ENCODE results near the gene GGA3. TPM values are rescaled to one million over a fixed set of nuclear protein-coding genes. Genes with fewer than 3 reads are reported as not detected.

The GGA3 gene
- polyA plus RNA-seq = 41.3 TPM
- long read RNA-seq, donor 1, full-length matches to known transcripts = 3 of 3 reads
- long read RNA-seq, donor 1, partial matches to known transcripts = 0 of 3 reads
- long read RNA-seq, donor 1, other reads (novel, unspliced or antisense) = 0 of 3 reads
- long read RNA-seq, donor 2, partial matches to known transcripts = 0 of 1 reads
- long read RNA-seq, donor 2, other reads (novel, unspliced or antisense) = 0 of 1 reads
- long read RNA-seq, donor 3 = 0 reads
- long read RNA-seq, donor 4 = 0 reads
- long read RNA-seq, donor 5, full-length matches to known transcripts = 2 of 2 reads
- long read RNA-seq, donor 5, partial matches to known transcripts = 0 of 2 reads
- long read RNA-seq, donor 5, other reads (novel, unspliced or antisense) = 0 of 2 reads
- long read RNA-seq, donor 6, full-length matches to known transcripts = 4 of 4 reads
- long read RNA-seq, donor 6, partial matches to known transcripts = 0 of 4 reads
- long read RNA-seq, donor 6, other reads (novel, unspliced or antisense) = 0 of 4 reads
- long read RNA-seq, donor 7, partial matches to known transcripts = 0 of 1 reads
- long read RNA-seq, donor 7, other reads (novel, unspliced or antisense) = 0 of 1 reads
- long read RNA-seq, donor 8 = 0 reads
- long read RNA-seq, donor 9, partial matches to known transcripts = 68 of 144 reads
- long read RNA-seq, donor 9, other reads (novel, unspliced or antisense) = 75 of 144 reads
- long read RNA-seq, donor 10, full-length matches to known transcripts = 3 of 80 reads
- long read RNA-seq, donor 10, partial matches to known transcripts = 9 of 80 reads
- long read RNA-seq, donor 10, other reads (novel, unspliced or antisense) = 68 of 80 reads
- long read RNA-seq, donor 11, full-length matches to known transcripts = 3 of 3 reads
- long read RNA-seq, donor 11, partial matches to known transcripts = 0 of 3 reads
- long read RNA-seq, donor 11, other reads (novel, unspliced or antisense) = 0 of 3 reads

DNA sequence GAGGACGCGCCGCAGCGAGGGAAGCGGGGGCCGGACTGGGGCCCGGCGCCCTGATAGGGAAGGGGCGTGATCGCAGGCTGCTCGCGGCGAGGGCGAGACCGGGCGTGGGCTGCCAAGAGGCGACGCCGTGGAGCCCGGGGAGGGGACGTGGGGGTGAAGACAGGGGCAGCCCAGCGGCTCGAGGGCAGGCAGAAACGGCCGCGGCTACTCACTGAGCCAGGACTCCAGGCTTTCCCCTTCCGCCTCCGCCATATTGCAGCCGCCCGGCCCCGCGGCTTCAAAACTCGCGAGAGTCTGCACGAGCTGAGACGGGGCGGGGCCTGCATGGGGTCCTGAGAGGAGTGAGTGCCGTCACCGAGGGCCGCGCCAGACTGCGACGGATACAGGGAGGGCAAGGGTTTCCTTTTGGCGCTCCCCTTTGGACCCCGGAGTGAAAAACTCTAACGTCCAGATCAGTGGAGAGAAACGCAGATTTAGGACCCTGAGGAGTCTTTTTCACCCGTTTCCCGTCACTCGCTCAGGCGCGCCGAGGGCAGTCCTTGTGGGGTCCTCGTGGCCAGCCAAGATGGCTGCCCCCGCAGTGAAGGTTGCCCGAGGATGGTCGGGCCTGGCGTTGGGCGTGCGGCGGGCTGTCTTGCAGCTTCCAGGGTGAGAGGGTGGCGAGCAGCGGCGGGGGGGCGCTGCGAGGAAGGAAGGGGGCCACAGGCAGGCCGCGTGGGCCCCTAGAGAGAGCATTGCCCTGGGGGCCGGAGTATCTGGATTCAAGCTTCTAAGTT lies at the start of gene GGA3, which contains the start of gene MRPS7:
GGA3 (minus strand) TSS at position 271 of the 776 bp plus-strand sequence; CDS start at position 252, 19 bp downstream.
MRPS7 (plus strand) TSS at position 544 of the 776 bp plus-strand sequence; CDS start at position 566, 22 bp downstream.
- Histone ChIP-seq H3K27me3 (ENCODE audit: control insufficient read depth, insufficient read depth, low read length) (no peaks in the 10 kb centered on the region), H3K9me3 (ENCODE audit: control insufficient read depth, low read depth, low read length) (peaks cover 2% of the 10 kb centered on the region), H3K4me1 (ENCODE audit: control insufficient read depth, insufficient read depth, low read length) (peaks cover 14% of the 10 kb centered on the region), H3K27ac (ENCODE audit: low read length) (peak within 1 kb of the TSS; percentile 89), H3K36me3 (ENCODE audit: control insufficient read depth, insufficient read depth, low read length) (peaks cover 27% of the 10 kb centered on the region), H3K4me3 (ENCODE audit: low read length) (peak within 1 kb of the TSS; percentile 83)
- WGBS (ENCODE audit: insufficient coverage, low lambda C conversion rate) = no CpG with 5 or more reads among the region's 69 CpGs
- peak; percentile 94 to 96 for DNase-seq

DNA sequence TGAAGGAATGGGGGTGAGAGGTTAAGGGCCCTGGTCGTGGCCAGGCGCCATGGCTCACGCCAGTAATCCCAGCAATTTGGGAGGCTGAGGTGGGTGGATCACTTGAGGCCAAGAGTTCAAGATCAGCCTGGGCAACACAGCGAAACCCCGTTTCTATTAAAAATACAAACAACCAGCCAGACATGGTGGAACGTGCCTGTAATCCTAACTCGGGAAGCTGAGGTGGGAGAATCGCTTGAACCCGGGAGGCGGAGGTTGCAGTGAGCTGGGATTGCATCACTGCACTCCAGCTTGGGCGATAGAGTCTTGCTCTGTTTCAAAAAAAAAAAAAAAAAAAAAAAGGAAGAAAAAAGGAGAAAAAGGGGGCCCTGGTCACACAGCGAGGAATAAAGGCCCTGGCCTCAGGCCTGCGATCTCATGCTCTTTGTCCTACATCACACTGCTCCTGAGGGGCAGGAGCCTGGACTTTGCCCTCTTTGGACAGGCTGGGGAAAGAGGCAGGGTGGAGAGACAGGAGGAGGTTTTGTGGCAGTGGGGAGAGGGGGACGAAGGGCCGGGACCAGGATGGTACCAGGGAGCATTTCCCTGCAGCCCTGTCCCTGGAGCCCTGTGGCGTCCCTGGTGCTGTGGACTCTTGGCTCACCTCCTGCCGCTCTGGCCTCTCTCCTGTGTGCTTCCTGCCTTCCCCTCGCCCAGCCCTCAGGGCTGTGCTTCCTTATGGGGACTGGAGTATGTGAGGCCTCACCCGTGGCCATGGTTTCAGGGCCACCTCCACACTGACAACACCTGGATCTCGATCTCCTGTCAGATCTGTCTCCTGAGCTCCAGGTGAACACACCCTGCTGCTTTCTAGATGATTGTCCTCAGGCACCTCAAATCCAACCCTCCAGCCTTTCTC lies 47.6 kb upstream of the GGA3 start:
- Histone ChIP-seq H3K36me3 (ENCODE audit: control insufficient read depth, insufficient read depth, low read length) (no peaks in the 10 kb centered on the region), H3K4me1 (ENCODE audit: control insufficient read depth, insufficient read depth, low read length) (peaks cover 22% of the 10 kb centered on the region), H3K27me3 (ENCODE audit: control insufficient read depth, insufficient read depth, low read length) (no peaks in the 10 kb centered on the region), H3K27ac (ENCODE audit: low read length) (peak overlapping the region; percentile 90), H3K9me3 (ENCODE audit: control insufficient read depth, low read depth, low read length) (no peaks in the 10 kb centered on the region), H3K4me3 (ENCODE audit: low read length) (no peak overlapping the region)
- WGBS (ENCODE audit: insufficient coverage, low lambda C conversion rate) = no CpG with 5 or more reads among the region's 20 CpGs
- DNase-seq = peak; percentile 87 to 96

- Histone ChIP-seq H3K27me3 (ENCODE audit: control insufficient read depth, insufficient read depth, low read length) (no peaks in the 10 kb centered on the region), H3K27ac (ENCODE audit: low read length) (peak overlapping the region; percentile 90), H3K36me3 (ENCODE audit: control insufficient read depth, insufficient read depth, low read length) (no peaks in the 10 kb centered on the region), H3K4me3 (ENCODE audit: low read length) (no peak overlapping the region), H3K4me1 (ENCODE audit: control insufficient read depth, insufficient read depth, low read length) (peaks cover 22% of the 10 kb centered on the region), H3K9me3 (ENCODE audit: control insufficient read depth, low read depth, low read length) (no peaks in the 10 kb centered on the region)
- DNase-seq = no peak
- 100% methylated on average over 1 of the region's 13 CpGs for WGBS (ENCODE audit: insufficient coverage, low lambda C conversion rate)
Observed at GRCh38 chr17:75307957-75308731, 46.7 kb upstream of the GGA3 start.

DNA sequence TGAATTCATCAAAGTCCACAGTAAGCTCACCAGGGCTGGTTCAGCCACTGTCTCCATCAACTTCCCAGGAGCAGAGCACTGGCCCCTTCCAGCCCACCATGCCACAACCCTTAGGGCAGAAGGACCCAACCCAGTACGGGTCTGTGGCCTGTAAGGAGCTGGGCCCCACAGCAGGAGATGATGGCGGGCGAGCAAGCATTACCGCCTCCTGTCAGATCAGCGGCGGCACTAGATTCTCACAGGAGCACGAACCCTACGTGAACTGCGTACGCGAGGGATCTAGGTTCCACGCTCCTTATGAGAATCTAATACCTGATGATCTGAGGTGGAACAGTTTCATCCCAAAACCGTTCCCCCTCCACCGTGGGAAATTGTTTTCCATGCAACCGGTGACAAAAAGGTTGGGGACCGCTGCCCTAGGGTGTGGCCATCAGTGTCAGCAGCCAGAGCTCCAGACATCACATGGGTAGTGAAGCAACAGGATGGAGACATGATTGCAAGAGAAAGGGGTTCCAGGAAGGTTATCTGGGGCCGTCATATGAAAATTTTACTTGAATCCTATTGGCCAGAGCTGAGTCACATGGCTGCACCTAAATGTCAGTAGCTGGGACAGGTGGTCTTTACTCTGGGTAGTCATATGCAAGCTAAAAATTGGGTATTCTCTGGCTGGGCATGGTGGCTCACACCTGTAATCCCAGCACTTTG lies 40.2 kb upstream of the GGA3 start:
- H3K36me3 ChIP-seq (ENCODE audit: control insufficient read depth, insufficient read depth, low read length) = no peaks in the 10 kb centered on the region
- WGBS (ENCODE audit: insufficient coverage, low lambda C conversion rate) = no CpG with 5 or more reads among the region's 17 CpGs
- no peaks in the 10 kb centered on the region for H3K4me1 ChIP-seq (ENCODE audit: control insufficient read depth, insufficient read depth, low read length)

GRCh38 chr17:75301049-75301448 lies 39.6 kb upstream of the GGA3 start:
- no peaks in the 10 kb centered on the region for H3K9me3 ChIP-seq (ENCODE audit: control insufficient read depth, low read depth, low read length)
- H3K27me3 ChIP-seq (ENCODE audit: control insufficient read depth, insufficient read depth, low read length) = no peaks in the 10 kb centered on the region
- no peak for DNase-seq
- H3K27ac ChIP-seq (ENCODE audit: low read length) = no peak overlapping the region
- H3K4me3 ChIP-seq (ENCODE audit: low read length) = no peak overlapping the region
- no peaks in the 10 kb centered on the region for H3K36me3 ChIP-seq (ENCODE audit: control insufficient read depth, insufficient read depth, low read length)
- no CpG with 5 or more reads among the region's 9 CpGs for WGBS (ENCODE audit: insufficient coverage, low lambda C conversion rate)
- no peaks in the 10 kb centered on the region for H3K4me1 ChIP-seq (ENCODE audit: control insufficient read depth, insufficient read depth, low read length)

More for the DNA sequence above, 40.2 kb upstream of the GGA3 start:
- no peak for DNase-seq
- Histone ChIP-seq H3K27me3 (ENCODE audit: control insufficient read depth, insufficient read depth, low read length) (no peaks in the 10 kb centered on the region), H3K27ac (ENCODE audit: low read length) (no peak overlapping the region), H3K4me3 (ENCODE audit: low read length) (no peak overlapping the region), H3K9me3 (ENCODE audit: control insufficient read depth, low read depth, low read length) (no peaks in the 10 kb centered on the region)

DNA sequence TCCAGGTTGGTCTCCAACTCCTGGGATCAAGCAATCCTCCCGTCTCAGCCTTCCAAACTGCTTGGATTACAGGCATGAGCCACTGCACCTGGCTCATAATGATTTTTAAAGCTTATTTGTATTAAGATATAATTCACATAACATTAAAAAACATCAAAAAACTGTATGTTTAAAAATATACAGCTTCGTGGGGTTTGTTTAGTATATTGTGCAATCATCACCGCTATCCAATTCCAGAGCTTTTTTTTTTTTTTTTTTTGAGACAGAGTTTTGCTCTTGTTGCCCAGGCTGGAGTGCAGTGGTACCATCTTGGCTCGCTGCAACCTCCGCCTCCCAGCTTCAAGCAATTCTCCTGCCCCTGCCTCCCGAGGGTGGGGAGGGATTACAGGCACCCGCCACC lies 38.9 kb upstream of the GGA3 start:
- Histone ChIP-seq H3K36me3 (ENCODE audit: control insufficient read depth, insufficient read depth, low read length) (no peaks in the 10 kb centered on the region), H3K4me1 (ENCODE audit: control insufficient read depth, insufficient read depth, low read length) (peaks cover 7% of the 10 kb centered on the region), H3K9me3 (ENCODE audit: control insufficient read depth, low read depth, low read length) (no peaks in the 10 kb centered on the region), H3K27ac (ENCODE audit: low read length) (no peak overlapping the region), H3K27me3 (ENCODE audit: control insufficient read depth, insufficient read depth, low read length) (no peaks in the 10 kb centered on the region), H3K4me3 (ENCODE audit: low read length) (no peak overlapping the region)
- WGBS (ENCODE audit: insufficient coverage, low lambda C conversion rate) = no CpG with 5 or more reads among the region's 7 CpGs
- DNase-seq = no peak

- peaks cover 15% of the 10 kb centered on the region for H3K4me1 ChIP-seq (ENCODE audit: control insufficient read depth, insufficient read depth, low read length)
- DNase-seq = peak; percentile 32 to 46
- no peaks in the 10 kb centered on the region for H3K27me3 ChIP-seq (ENCODE audit: control insufficient read depth, insufficient read depth, low read length)
- H3K36me3 ChIP-seq (ENCODE audit: control insufficient read depth, insufficient read depth, low read length) = no peaks in the 10 kb centered on the region
- WGBS (ENCODE audit: insufficient coverage, low lambda C conversion rate) = 71% methylated on average over 1 of the region's 8 CpGs
- no peaks in the 10 kb centered on the region for H3K9me3 ChIP-seq (ENCODE audit: control insufficient read depth, low read depth, low read length)
- no peak overlapping the region for H3K4me3 ChIP-seq (ENCODE audit: low read length)
- peak overlapping the region; percentile 27 for H3K27ac ChIP-seq (ENCODE audit: low read length)
Observed at GRCh38 chr17:75295201-75296158, 34.1 kb upstream of the GGA3 start.
